Measurements from ENCODE around the gene HIF1AN. TPM values are rescaled to one million over a fixed set of nuclear protein-coding genes. Genes with fewer than 3 reads are reported as not detected.

HIF1AN gene
- total RNA-seq, 1 experiment from 2014 or later: 58.7 TPM

GRCh38 chr10:100522945-100523344, 12.8 kb upstream of the HIF1AN start:
- DNase-seq: no peak
- Histone ChIP-seq H2BK120ac (ENCODE audit: low read depth, low read length, poor library complexity, severe bottlenecking) (no peak overlapping the region), H4K20me1 (ENCODE audit: control insufficient read depth, insufficient read depth, insufficient read length) (no peaks in the 10 kb centered on the region), H3K4ac (ENCODE audit: low read depth, low read length) (no peak overlapping the region), H3K79me1 (ENCODE audit: insufficient read depth, low read depth, low read length, poor library complexity, severe bottlenecking) (no peaks in the 10 kb centered on the region), H3K4me1 (ENCODE audit: insufficient read depth, low read length) (no peaks in the 10 kb centered on the region), H3K9ac (ENCODE audit: extremely low read depth, insufficient read length, low read length) (no peak overlapping the region), H3T11ph (ENCODE audit: low read length) (no peak overlapping the region), H2BK5ac (ENCODE audit: insufficient read length, low read length) (no peak overlapping the region), H3K79me2 (ENCODE audit: insufficient read depth, low read length) (no peaks in the 10 kb centered on the region), H3K56ac (ENCODE audit: insufficient read length, low read depth, low read length) (no peak overlapping the region), H2AK5ac (ENCODE audit: insufficient read length, low read length) (no peak overlapping the region), H3K4me2 (ENCODE audit: insufficient read depth, insufficient read length, low read length) (no peak overlapping the region), H3K23ac (ENCODE audit: insufficient read length, low read depth, low read length) (no peak overlapping the region), H2BK15ac (ENCODE audit: low read depth, low read length) (no peak overlapping the region), H3K9me3 (ENCODE audit: control insufficient read depth, low read depth, low read length) (no peaks in the 10 kb centered on the region), H3K27ac (ENCODE audit: insufficient read length, low read depth, low read length) (no peak overlapping the region), H3K14ac (ENCODE audit: insufficient read depth, low read length) (no peak overlapping the region), H3K23me2 (ENCODE audit: insufficient read length, low read depth, low read length, poor library complexity, severe bottlenecking) (peaks cover 10% of the 10 kb centered on the region), H2BK12ac (ENCODE audit: insufficient read length, low read depth, low read length) (no peak overlapping the region), H4K8ac (replicated peaks; ENCODE audit: insufficient read length, low read depth, low read length) (no peak overlapping the region), H2AFZ (ENCODE audit: low read length) (no peak overlapping the region), H3K18ac (ENCODE audit: insufficient read length, low read depth, low read length) (no peak overlapping the region), H4K5ac (ENCODE audit: insufficient read length, low read depth, low read length) (no peak overlapping the region), H4K91ac (ENCODE audit: insufficient read length, low read depth, low read length) (no peak overlapping the region), H3K27me3 (ENCODE audit: insufficient read depth, low read length) (peaks cover 4% of the 10 kb centered on the region; the same call in 1 of the 2 replicates), H2BK20ac (ENCODE audit: low read depth, low read length, poor library complexity, severe bottlenecking) (no peak overlapping the region)
- H3K27ac Mint-ChIP-seq: no peak overlapping the region
- no peak overlapping the region for H3K4me3 Mint-ChIP-seq
- peaks cover 13 to 38% (median 32%) of the 10 kb centered on the region in 3 experiments; a peak in 6 of 7 replicates for H3K36me3 Mint-ChIP-seq (ENCODE audit: insufficient read depth in 1 of 3, low read depth in 3 of 3)
- peaks cover 9 to 13% of the 10 kb centered on the region in 2 experiments for H3K4me1 Mint-ChIP-seq
- TF ChIP-seq, protein P1, sequence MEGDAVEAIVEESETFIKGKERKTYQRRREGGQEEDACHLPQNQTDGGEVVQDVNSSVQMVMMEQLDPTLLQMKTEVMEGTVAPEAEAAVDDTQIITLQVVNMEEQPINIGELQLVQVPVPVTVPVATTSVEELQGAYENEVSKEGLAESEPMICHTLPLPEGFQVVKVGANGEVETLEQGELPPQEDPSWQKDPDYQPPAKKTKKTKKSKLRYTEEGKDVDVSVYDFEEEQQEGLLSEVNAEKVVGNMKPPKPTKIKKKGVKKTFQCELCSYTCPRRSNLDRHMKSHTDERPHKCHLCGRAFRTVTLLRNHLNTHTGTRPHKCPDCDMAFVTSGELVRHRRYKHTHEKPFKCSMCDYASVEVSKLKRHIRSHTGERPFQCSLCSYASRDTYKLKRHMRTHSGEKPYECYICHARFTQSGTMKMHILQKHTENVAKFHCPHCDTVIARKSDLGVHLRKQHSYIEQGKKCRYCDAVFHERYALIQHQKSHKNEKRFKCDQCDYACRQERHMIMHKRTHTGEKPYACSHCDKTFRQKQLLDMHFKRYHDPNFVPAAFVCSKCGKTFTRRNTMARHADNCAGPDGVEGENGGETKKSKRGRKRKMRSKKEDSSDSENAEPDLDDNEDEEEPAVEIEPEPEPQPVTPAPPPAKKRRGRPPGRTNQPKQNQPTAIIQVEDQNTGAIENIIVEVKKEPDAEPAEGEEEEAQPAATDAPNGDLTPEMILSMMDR (conservative IDR thresholded peaks at IDR 0.05): no peak
- no CpG with 5 or more reads among the region's 9 CpGs for WGBS (ENCODE audit: extremely low coverage, insufficient read length, low lambda C conversion rate)
- peaks cover 31% of the 10 kb centered on the region for H3K27me3 Mint-ChIP-seq (ENCODE audit: low read depth)
- no peaks in the 10 kb centered on the region for H3K9me3 Mint-ChIP-seq

Data from H9 (cell line).